Measurements from ENCODE around the gene ZDHHC13. TPM values are rescaled to one million over a fixed set of nuclear protein-coding genes. Genes with fewer than 3 reads are reported as not detected.

Gene ZDHHC13
- total and polyA plus RNA-seq, 2 of the 4 experiments (the other 2 are of a cell fraction): 7.2 to 15.1 TPM

DNA sequence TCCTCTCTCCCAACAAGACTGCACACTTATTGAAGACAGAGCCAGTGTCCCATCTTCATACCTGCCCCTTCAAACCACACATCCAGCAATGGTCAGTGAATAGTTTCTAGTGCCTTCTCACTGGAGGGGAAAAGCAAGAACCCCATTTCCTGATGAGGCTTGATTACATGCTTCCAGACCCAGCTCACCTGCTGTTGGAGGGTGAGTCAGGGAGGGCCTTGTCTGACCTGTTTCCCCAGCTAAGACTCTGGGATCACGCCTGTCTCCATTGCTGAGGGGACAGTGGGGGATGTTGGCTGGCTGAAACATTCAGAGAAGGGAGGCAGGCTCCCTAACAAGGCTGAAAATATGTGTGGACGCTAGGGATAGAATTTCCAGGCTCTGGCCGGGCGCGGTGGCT, 27.5 kb upstream of the ZDHHC13 start:
- intact Hi-C loops (cut with micrococcal nuclease): no loop called here
- no peak overlapping the region for H2BK20ac ChIP-seq (ENCODE audit: low read depth, low read length)
- peaks cover 4% of the 10 kb centered on the region for H3K27me3 ChIP-seq (ENCODE audit: control insufficient read depth, insufficient read depth, low read length)
- TF ChIP-seq CHD1 (IDR thresholded peaks at IDR 0.05; ENCODE audit: low read depth, low read length): no peak
- TF ChIP-seq, protein P1, sequence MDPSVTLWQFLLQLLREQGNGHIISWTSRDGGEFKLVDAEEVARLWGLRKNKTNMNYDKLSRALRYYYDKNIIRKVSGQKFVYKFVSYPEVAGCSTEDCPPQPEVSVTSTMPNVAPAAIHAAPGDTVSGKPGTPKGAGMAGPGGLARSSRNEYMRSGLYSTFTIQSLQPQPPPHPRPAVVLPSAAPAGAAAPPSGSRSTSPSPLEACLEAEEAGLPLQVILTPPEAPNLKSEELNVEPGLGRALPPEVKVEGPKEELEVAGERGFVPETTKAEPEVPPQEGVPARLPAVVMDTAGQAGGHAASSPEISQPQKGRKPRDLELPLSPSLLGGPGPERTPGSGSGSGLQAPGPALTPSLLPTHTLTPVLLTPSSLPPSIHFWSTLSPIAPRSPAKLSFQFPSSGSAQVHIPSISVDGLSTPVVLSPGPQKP (IDR thresholded peaks at IDR 0.05; ENCODE audit: borderline replicate concordance, low read depth, low read length): no peak
- TF ChIP-seq RCOR1 (IDR thresholded peaks at IDR 0.05; ENCODE audit: insufficient replicate concordance, low read length): no peak
- TF ChIP-seq BHLHE40 (IDR thresholded peaks at IDR 0.05; ENCODE audit: low read depth, low read length): no peak
- no peak for TF ChIP-seq CEBPB (IDR thresholded peaks at IDR 0.05; ENCODE audit: low read depth, low read length)
- no peak for TF ChIP-seq MXI1 (IDR thresholded peaks at IDR 0.05; ENCODE audit: borderline replicate concordance, low read depth, low read length)
- TF ChIP-seq FOS (IDR thresholded peaks at IDR 0.05; ENCODE audit: low read depth, low read length): no peak
- no peak for TF ChIP-seq NFE2L2 (IDR thresholded peaks at IDR 0.05; ENCODE audit: low read depth, low read length)
- TF ChIP-seq, protein P2, sequence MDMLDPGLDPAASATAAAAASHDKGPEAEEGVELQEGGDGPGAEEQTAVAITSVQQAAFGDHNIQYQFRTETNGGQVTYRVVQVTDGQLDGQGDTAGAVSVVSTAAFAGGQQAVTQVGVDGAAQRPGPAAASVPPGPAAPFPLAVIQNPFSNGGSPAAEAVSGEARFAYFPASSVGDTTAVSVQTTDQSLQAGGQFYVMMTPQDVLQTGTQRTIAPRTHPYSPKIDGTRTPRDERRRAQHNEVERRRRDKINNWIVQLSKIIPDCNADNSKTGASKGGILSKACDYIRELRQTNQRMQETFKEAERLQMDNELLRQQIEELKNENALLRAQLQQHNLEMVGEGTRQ (IDR thresholded peaks at IDR 0.05; ENCODE audit: low read depth, low read length): no peak
- TF ChIP-seq MAFK (IDR thresholded peaks at IDR 0.05; ENCODE audit: low read depth, low read length): no peak
- H2AK9ac ChIP-seq (replicated peaks; ENCODE audit: low read depth, low read length, poor library complexity): no peak overlapping the region
- no peak overlapping the region for H2BK5ac ChIP-seq (ENCODE audit: low read depth, low read length, poor library complexity, severe bottlenecking)
- no peaks in the 10 kb centered on the region for H3K36me3 ChIP-seq (ENCODE audit: control insufficient read depth, insufficient read depth, low read length)
- no peak overlapping the region for H2AK5ac ChIP-seq (ENCODE audit: low read depth, low read length)
- no peak overlapping the region for H3K4ac ChIP-seq (ENCODE audit: low read depth, low read length)
- no peak overlapping the region for H2AFZ ChIP-seq (replicated peaks; ENCODE audit: low read length, poor library complexity)
- ChIA-PET CTCF (interaction anchor here (0.6 to 0.9 kb wide), 2 partner anchors 10 to 18 kb away, joined by 3 to 4 read pairs; no protein-coding TSS in a partner anchor), POLR2A (ENCODE audit: unreplicated experiment) (no interaction called here)
- H4K5ac ChIP-seq (ENCODE audit: low read depth, low read length): no peak overlapping the region
- no peak overlapping the region for H3K14ac ChIP-seq (replicated peaks; ENCODE audit: low read depth, low read length)
- no peak overlapping the region for H3K56ac ChIP-seq (ENCODE audit: extremely low read depth, insufficient read depth, low read length)
- H4K91ac ChIP-seq (ENCODE audit: insufficient read depth, low read depth, low read length): no peak overlapping the region
- no peak overlapping the region for H3K18ac ChIP-seq (ENCODE audit: low read depth, low read length)
- no peaks in the 10 kb centered on the region for H3K9me1 ChIP-seq (ENCODE audit: insufficient read depth, low read length)
- no peak overlapping the region for H3K9ac ChIP-seq (ENCODE audit: low read depth, low read length)
- H3K4me2 ChIP-seq (ENCODE audit: low read depth, low read length): no peak overlapping the region
- no peaks in the 10 kb centered on the region for H3K9me3 ChIP-seq (ENCODE audit: control insufficient read depth, insufficient read depth, low read length)
- no peak overlapping the region for H3K4me3 ChIP-seq (ENCODE audit: insufficient read depth, low read depth, low read length)
- no peak for DNase-seq
- ATAC-seq (ENCODE audit: low read depth): no peak
- no peak overlapping the region for H3K27ac ChIP-seq (ENCODE audit: insufficient read depth, low read length)
- in situ Hi-C loops (cut with MboI; ENCODE audit: low sequenced_read_pairs): loop anchor here (25.0 kb wide), 1 partner anchor 673 kb away; no protein-coding TSS in a partner anchor
- no peak overlapping the region for H2BK120ac ChIP-seq (ENCODE audit: low read depth, low read length)
- WGBS, 2 experiments (ENCODE audit: extremely low coverage in 2 of 2, insufficient read length in 1 of 2): no CpG with 5 or more reads among the region's 5 CpGs
- no peaks in the 10 kb centered on the region for H4K20me1 ChIP-seq (ENCODE audit: insufficient read depth, low read length)
- H2BK15ac ChIP-seq (ENCODE audit: low read depth, low read length): no peak overlapping the region
- dilution Hi-C loops (cut with HindIII; ENCODE audit: low sequenced_read_pairs, unreplicated experiment): no loop called here
- H4K8ac ChIP-seq (ENCODE audit: low read depth in 2 of 2, low read length in 2 of 2): no peak overlapping the region
- no TSS peak for BruUV-seq (replicated peaks)
- no peaks in the 10 kb centered on the region for H3K79me1 ChIP-seq (ENCODE audit: low read depth in 1 of 2, low read length in 2 of 2)
- no peaks in the 10 kb centered on the region for H3K4me1 ChIP-seq (ENCODE audit: control insufficient read depth, insufficient read depth, low read length)
- H3K23ac ChIP-seq (ENCODE audit: low read depth, low read length): no peak overlapping the region
